HEK293 (cell line): ENCODE data around the gene GTF2IRD1.
"Not testable (repeated sequence)": the region's sequence is repeated elsewhere in the genome, so short reads cannot be mapped to it uniquely, and the experiment has no call there.

ENCODE experiments used
- ATF2 ChIP-seq: fragments of 450-650 bp; formaldehyde crosslinking; IDR thresholded peaks from 2 replicates; pipeline ENCODE4 v1.5.1; 2016; ENCODE audit warnings: missing biosample characterization, missing genetic modification characterization, low read depth
- CTCF ChIP-seq: fragments of 450-650 bp; formaldehyde crosslinking; IDR thresholded peaks from 2 replicates; pipeline ENCODE4 v1.5.1; 2016; ENCODE audit warnings: missing biosample characterization, missing genetic modification characterization
- KLF16 ChIP-seq: fragments of 450-650 bp; formaldehyde crosslinking; IDR thresholded peaks from 2 replicates; pipeline ENCODE4 v1.5.1; 2017; ENCODE audit warnings: missing biosample characterization, missing genetic modification characterization
- PBX3 ChIP-seq: sonication (generic); formaldehyde crosslinking; IDR thresholded peaks from 2 replicates; pipeline ENCODE4 v1.8.1; 2022; ENCODE audit warnings: mild to moderate bottlenecking, moderate library complexity, missing genetic modification reagents
- SP2 ChIP-seq: fragments of 450-650 bp; formaldehyde crosslinking; IDR thresholded peaks from 2 replicates; pipeline ENCODE4 v1.5.1; 2016; ENCODE audit warnings: missing biosample characterization, missing genetic modification characterization
- TSHZ1 ChIP-seq: fragments of 450-650 bp; formaldehyde crosslinking; IDR thresholded peaks from 2 replicates; pipeline ENCODE4 v1.5.1; 2016; ENCODE audit warnings: missing biosample characterization, missing genetic modification characterization, borderline replicate concordance
- YY1 ChIP-seq: fragments of 450-650 bp; formaldehyde crosslinking; IDR thresholded peaks from 2 replicates; pipeline ENCODE4 v1.5.1; 2018; ENCODE audit warnings: missing biosample characterization, missing genetic modification characterization
- ZNF521 ChIP-seq: fragments of 450-650 bp; formaldehyde crosslinking; IDR thresholded peaks from 2 replicates; pipeline ENCODE4 v1.5.1; 2017; ENCODE audit warnings: missing biosample characterization, mild to moderate bottlenecking, missing genetic modification characterization
- ZNF530 ChIP-seq: fragments of 450-650 bp; formaldehyde crosslinking; IDR thresholded peaks from 2 replicates; pipeline ENCODE4 v1.5.1; 2016; ENCODE audit warnings: low read depth, missing biosample characterization, missing genetic modification characterization
- ZNF664 ChIP-seq: fragments of 450-650 bp; formaldehyde crosslinking; IDR thresholded peaks from 2 replicates; pipeline ENCODE4 v1.5.1; 2016; ENCODE audit warnings: missing biosample characterization, missing genetic modification characterization

GRCh38 chr7:74650493-74651132, 196.9 kb downstream of the GTF2IRD1 start:
- not testable (repeated sequence) for TF ChIP-seq CTCF (tag by site-specific recombination); ZNF521 (tag by site-specific recombination); ATF2 (tag by site-specific recombination); PBX3 (CRISPR knock-in tag); TSHZ1 (tag by site-specific recombination); ZNF530 (tag by site-specific recombination); ZNF664; KLF16 (tag by site-specific recombination); SP2 (tag by site-specific recombination); YY1 (tag by site-specific recombination)
